ENCODE measurements around the gene TGFBR3L.

TGFBR3L gene

GRCh38 chr19:7961920-7962626 is 47.4 kb downstream of the TGFBR3L start:
- DNase-seq = no peak

GRCh38 chr19:7962644-7963268 is 48.1 kb downstream of the TGFBR3L start:
- no peak for DNase-seq

DNA sequence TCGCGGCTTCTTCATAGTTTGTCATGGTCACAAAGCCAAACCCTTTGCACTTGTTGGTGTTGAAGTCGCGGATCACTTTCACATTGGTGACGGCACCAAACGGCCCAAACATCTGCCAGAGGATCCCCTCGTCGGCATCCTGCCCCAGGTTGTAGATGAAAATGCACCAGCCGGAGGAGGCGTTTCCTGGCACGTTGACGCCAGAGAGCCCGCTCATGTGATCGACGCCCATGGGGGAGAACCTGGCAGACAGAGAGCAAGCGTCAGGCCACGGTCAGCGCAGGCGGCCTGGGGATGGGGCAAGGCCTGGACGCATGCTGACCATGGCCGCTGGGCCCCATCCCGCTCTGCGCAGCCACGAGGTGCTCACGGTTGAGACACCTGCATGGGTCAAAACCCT is 48.9 kb downstream of the TGFBR3L start:
- no peak for DNase-seq

DNA sequence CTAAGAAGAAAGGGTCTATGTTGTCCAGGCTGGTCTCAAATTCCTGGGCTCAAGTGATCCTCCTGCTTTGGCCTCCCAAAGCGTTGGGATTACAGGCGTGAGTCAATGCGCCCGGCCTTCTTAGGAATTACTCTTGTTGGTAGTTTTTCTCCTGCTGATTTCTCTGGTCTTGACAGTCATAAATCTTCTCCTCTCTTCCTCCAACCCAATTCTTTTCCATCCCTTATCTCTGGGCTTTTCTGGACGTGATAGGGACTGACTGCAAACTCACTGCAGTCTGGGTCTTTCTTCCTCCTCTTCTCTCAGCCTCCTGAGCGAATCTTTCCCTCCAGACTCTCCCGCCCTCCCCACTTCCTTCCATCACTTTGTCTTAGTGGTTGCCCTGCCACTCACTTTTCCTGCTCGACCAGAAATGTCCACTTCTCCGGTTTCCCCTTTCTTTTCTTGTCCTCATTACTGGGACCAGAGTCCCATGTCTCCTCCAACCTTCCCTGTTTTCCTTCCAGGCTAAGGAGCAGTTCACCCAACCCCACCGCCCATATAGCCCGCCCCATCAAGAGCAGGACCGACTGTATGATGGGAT is 50.7 kb downstream of the TGFBR3L start:
- no peak for DNase-seq

DNA sequence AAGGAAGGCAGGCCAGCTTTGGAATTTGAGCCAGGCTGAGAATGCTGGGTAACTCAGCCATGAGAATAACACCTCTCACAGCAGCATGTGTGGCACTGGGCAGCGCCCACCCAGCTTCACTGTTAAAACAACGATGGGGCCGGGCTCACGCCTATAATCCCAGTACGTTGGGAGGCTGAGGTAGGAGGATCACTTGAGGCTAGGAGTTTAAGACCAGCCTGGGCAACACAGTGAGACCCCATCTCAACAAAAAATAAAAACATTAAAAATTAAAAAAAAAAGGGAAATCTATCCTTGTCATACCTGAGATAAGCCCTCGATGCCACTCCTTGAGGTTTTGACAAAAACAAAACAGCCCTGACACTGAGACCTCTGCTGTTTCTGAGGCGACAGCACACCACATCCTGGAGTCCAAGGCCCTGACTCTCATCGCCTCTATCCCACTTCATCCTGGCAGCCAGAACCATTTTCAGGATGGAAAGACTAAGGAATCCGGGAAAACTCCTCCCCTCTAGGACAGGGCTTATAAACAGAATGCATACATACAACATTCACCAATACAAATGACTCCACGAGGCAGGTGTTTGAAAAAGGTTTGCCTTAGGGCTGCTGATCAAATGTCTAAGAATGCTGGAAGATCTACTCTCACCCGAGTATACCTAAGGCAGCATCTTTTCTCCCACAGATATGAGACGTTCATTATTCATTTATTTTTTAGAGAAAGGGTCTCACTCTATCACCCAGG is 51.5 kb downstream of the TGFBR3L start:
- no peak for DNase-seq

GRCh38 chr19:7968008-7968795 is 53.6 kb downstream of the TGFBR3L start:
- DNase-seq = no peak

All from femur (tissue), 1 donor.